Loucy (cell line): ENCODE results near the gene UBTD1.

ENCODE experiments used
- EZH2phosphoT487 ChIP-seq: fragments of 200-600 bp; IDR thresholded peaks from 2 replicates; pipeline ENCODE4 v1.6.1; 2018; ENCODE audit warnings: antibody characterized with exemption, mild to moderate bottlenecking, moderate library complexity, borderline replicate concordance
- TF ChIP-seq, protein P1 (sequence below): fragments of 200-600 bp; sonication (generic); conservative IDR thresholded peaks from 2 replicates; pipeline ENCODE4 v1.5.1; 2014; ENCODE audit warnings: mild to moderate bottlenecking, antibody characterized with exemption, low read length

DNA sequence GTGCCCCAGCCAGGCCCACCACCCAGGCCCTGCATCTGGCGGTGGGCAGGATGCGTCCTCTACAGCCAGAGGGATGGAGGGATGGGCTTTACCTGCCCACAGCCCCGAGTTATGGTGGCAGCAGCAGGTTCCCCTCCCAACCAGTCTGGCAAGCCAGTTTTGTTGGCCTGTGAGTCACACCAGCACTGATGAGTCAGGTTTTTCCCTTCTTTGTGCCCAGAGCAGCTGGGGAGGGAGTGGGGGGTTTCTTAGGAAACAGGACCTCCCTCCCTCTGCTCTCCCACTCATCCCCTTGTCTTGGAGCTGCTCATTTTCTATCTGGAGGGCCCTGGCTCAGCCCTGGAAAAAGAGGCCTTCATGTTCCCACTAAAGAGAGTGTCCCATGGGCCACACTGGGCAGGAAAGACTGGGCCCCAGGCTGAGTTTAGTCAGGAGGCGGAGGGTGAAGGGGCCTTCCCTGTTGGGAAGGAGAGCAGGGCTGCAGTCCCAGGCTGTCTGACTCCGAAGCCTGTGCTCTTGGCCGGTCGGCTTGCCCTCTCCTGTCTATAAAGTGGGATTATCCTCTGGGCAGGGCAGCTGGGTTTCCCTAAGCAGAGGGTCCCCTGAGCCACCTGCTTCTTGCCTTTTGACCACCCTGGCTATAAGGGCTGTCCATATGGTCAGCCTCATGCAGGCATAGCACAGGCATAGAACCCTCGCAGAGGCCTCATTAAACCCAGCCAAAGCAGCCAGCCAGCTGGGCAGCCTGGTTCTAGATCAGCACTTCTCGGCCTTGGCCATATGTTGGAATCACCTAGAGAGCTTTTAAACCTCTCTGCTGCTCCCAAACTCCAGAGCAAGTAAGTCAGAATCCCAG lies 43.7 kb downstream of the UBTD1 start:
- TF ChIP-seq, protein P1, sequence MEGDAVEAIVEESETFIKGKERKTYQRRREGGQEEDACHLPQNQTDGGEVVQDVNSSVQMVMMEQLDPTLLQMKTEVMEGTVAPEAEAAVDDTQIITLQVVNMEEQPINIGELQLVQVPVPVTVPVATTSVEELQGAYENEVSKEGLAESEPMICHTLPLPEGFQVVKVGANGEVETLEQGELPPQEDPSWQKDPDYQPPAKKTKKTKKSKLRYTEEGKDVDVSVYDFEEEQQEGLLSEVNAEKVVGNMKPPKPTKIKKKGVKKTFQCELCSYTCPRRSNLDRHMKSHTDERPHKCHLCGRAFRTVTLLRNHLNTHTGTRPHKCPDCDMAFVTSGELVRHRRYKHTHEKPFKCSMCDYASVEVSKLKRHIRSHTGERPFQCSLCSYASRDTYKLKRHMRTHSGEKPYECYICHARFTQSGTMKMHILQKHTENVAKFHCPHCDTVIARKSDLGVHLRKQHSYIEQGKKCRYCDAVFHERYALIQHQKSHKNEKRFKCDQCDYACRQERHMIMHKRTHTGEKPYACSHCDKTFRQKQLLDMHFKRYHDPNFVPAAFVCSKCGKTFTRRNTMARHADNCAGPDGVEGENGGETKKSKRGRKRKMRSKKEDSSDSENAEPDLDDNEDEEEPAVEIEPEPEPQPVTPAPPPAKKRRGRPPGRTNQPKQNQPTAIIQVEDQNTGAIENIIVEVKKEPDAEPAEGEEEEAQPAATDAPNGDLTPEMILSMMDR: no peak
- no peak for TF ChIP-seq EZH2phosphoT487
